Thoracic aorta (tissue), 2 donors: ENCODE measurements around the gene FUBP3. TPM values are rescaled to one million over a fixed set of nuclear protein-coding genes. Genes with fewer than 3 reads are reported as not detected.
A peak's percentile ranks its signal among the peaks of the same experiment; 100 is the strongest.

Source experiments
- ATAC-seq: fragments of 150-250 bp; one replicate; pipeline ENCODE4 v1.8.0; 2017; ENCODE audit warnings: low read depth; ENCODE audit not compliant: insufficient number of reproducible peaks, low FRiP score
- DNase-seq: peaks from one replicate; pipeline ENCODE4 v3.0.0-alpha.2; 2020; ENCODE audit warnings: low spot score
- H3K27ac ChIP-seq, 2 donors: fragments of 200-600 bp; sonication (generic); 1 replicate in 1 of 2; 2 replicates in 1 of 2; pipeline ENCODE4 v1.5.1; 2016; ENCODE audit warnings: mild to moderate bottlenecking in 2 of 2, moderate library complexity in 2 of 2
- H3K27me3 ChIP-seq: fragments of 200-600 bp; sonication (generic); replicated peaks from 2 replicates; pipeline ENCODE4 v1.6.0; 2016; ENCODE audit warnings: mild to moderate bottlenecking; ENCODE audit not compliant: insufficient read depth
- H3K36me3 ChIP-seq: fragments of 200-600 bp; sonication (generic); one replicate; pipeline ENCODE4 v1.5.1; 2016
- H3K4me1 ChIP-seq, 2 donors: fragments of 200-600 bp; sonication (generic); 1 replicate in 1 of 2; 2 replicates in 1 of 2; pipeline versions ENCODE4 v1.5.1 to v1.6.0; 2016; ENCODE audit warnings: low read depth in 2 of 2, mild to moderate bottlenecking in 1 of 2; ENCODE audit not compliant: control insufficient read depth in 1 of 2
- H3K4me3 ChIP-seq: fragments of 200-600 bp; sonication (generic); 2 replicates; pipeline ENCODE4 v1.5.1; 2016; ENCODE audit warnings: mild to moderate bottlenecking
- H3K9me3 ChIP-seq: fragments of 200-600 bp; sonication (generic); 2 replicates; pipeline ENCODE4 v1.5.1; 2016
- CTCF ChIP-seq: fragments of 200-600 bp; sonication (generic); IDR thresholded peaks from one replicate; pipeline ENCODE4 v1.5.1; 2019; ENCODE audit warnings: antibody characterized with exemption
- total RNA-seq, 2 donors: library from RNA; depleted of rRNA; stranded (reverse); fragments of >200 nt; gene quantifications; one replicate each; pipeline versions ENCODE4 v1.1.0 to v1.2.3, GENCODE V29; 2016

FUBP3 gene
- total RNA-seq, 2 donors from 2014 or later, result 62.9 to 127 TPM

- H3K36me3 ChIP-seq, result peaks cover 76% of the 10 kb centered on the region
These were observed 52.1 kb downstream of the FUBP3 start for GRCh38 chr9:130631331-130632080.

GRCh38 chr9:130632081-130632710 lies 52.8 kb downstream of the FUBP3 start:
- no peaks in the 10 kb centered on the region for H3K27me3 ChIP-seq
- TF ChIP-seq CTCF, result no peak
- no peaks in the 10 kb centered on the region for H3K9me3 ChIP-seq
- H3K36me3 ChIP-seq, result peaks cover 76% of the 10 kb centered on the region
- no peak overlapping the region for H3K27ac ChIP-seq
- no peaks in the 10 kb centered on the region for H3K4me1 ChIP-seq
- no peak for DNase-seq
- H3K4me3 ChIP-seq, result no peak overlapping the region
- ATAC-seq, result no peak

More at GRCh38 chr9:130631331-130632080, 52.1 kb downstream of the FUBP3 start:
- TF ChIP-seq CTCF, result no peak
- H3K4me3 ChIP-seq, result no peak overlapping the region
- ATAC-seq (peak; percentile 55), DNase-seq (no peak)
- H3K27ac ChIP-seq, result no peak overlapping the region
- no peaks in the 10 kb centered on the region for H3K9me3 ChIP-seq
- H3K27me3 ChIP-seq, result no peaks in the 10 kb centered on the region
- H3K4me1 ChIP-seq, result no peaks in the 10 kb centered on the region

GRCh38 chr9:130632841-130633240 lies 53.5 kb downstream of the FUBP3 start:
- ATAC-seq (no peak), DNase-seq (no peak)
- Histone ChIP-seq H3K4me3 (no peak overlapping the region), H3K4me1 (no peaks in the 10 kb centered on the region), H3K27ac (no peak overlapping the region), H3K27me3 (no peaks in the 10 kb centered on the region), H3K36me3 (peaks cover 70% of the 10 kb centered on the region), H3K9me3 (no peaks in the 10 kb centered on the region)
- no peak for TF ChIP-seq CTCF

- no peak for DNase-seq
These were observed 54.2 kb downstream of the FUBP3 start for GRCh38 chr9:130633336-130634190.

More at GRCh38 chr9:130633336-130634190, 54.2 kb downstream of the FUBP3 start:
- ATAC-seq, result no peak
- no peak for TF ChIP-seq CTCF
- Histone ChIP-seq H3K36me3 (peaks cover 66% of the 10 kb centered on the region), H3K27ac (no peak overlapping the region), H3K9me3 (no peaks in the 10 kb centered on the region), H3K4me1 (no peaks in the 10 kb centered on the region), H3K4me3 (no peak overlapping the region), H3K27me3 (no peaks in the 10 kb centered on the region)
